PC-9 (cell line): ENCODE measurements around the gene MTPN. TPM values are rescaled to one million over a fixed set of nuclear protein-coding genes. Genes with fewer than 3 reads are reported as not detected.

ENCODE experiments used
- BruUV-seq: library from RNA; stranded (reverse); fragments of 400-500 nt; replicated peaks from 2 replicates; lab custom pipeline; 2021; lab: Mats Ljungman, UMichigan
- CTCF ChIA-PET: fragments of 300-600 bp; sonication (Branson Sonifier 250); formaldehyde crosslinking; loops from one replicate; lab custom pipeline; 2022; ENCODE audit warnings: antibody characterized with exemption; lab: Charles Lee
- POLR2A ChIA-PET: fragments of 300-600 bp; sonication (Branson Sonifier 250); formaldehyde crosslinking; loops from one replicate; lab custom pipeline; 2022; ENCODE audit warnings: antibody characterized with exemption; ENCODE audit not compliant: unreplicated experiment; lab: Charles Lee
- DNase-seq, 2 experiments: peaks; one replicate each; pipeline versions ENCODE4 v3.0.0 to v3.0.0-alpha.2; 2015 to 2022; ENCODE audit warnings: mixed read lengths in 1 of 2
- H2AFZ ChIP-seq: fragments of 200-600 bp; sonication (generic); 2 replicates; pipeline ENCODE4 v1.8.1; 2017; ENCODE audit warnings: antibody characterized with exemption
- H3F3A ChIP-seq: fragments of 200-600 bp; sonication (generic); 2 replicates; pipeline ENCODE4 v1.8.1; 2017; ENCODE audit warnings: antibody characterized with exemption, mild to moderate bottlenecking, low read depth; ENCODE audit not compliant: insufficient read depth
- H3K27ac ChIP-seq: fragments of 200-600 bp; sonication (generic); 2 replicates; pipeline ENCODE4 v1.6.1; 2016; ENCODE audit warnings: mixed run types
- H3K27me3 ChIP-seq: fragments of 200-600 bp; sonication (generic); 2 replicates; pipeline ENCODE4 v1.6.1; 2016; ENCODE audit warnings: low read depth, mixed run types; ENCODE audit not compliant: insufficient read depth
- H3K36me3 ChIP-seq: fragments of 200-600 bp; sonication (generic); 2 replicates; pipeline ENCODE4 v1.6.1; 2016; ENCODE audit warnings: low read depth, mixed run types
- H3K4me1 ChIP-seq: fragments of 200-600 bp; sonication (generic); replicated peaks from 2 replicates; pipeline ENCODE4 v1.6.1; 2016; ENCODE audit warnings: mixed run types; ENCODE audit not compliant: insufficient read depth
- H3K4me2 ChIP-seq: fragments of 200-600 bp; sonication (generic); 2 replicates; pipeline ENCODE4 v1.6.1; 2017; ENCODE audit warnings: mixed run types
- H3K4me3 ChIP-seq: fragments of 200-600 bp; sonication (generic); 2 replicates; pipeline ENCODE4 v1.6.1; 2016; ENCODE audit warnings: mixed run types
- H3K79me2 ChIP-seq: fragments of 200-600 bp; sonication (generic); 2 replicates; pipeline ENCODE4 v1.6.1; 2017; ENCODE audit warnings: low read depth, mixed run types
- H3K9me2 ChIP-seq: fragments of 200-600 bp; sonication (generic); 2 replicates; pipeline ENCODE4 v1.8.1; 2017; ENCODE audit warnings: mild to moderate bottlenecking; ENCODE audit not compliant: insufficient read depth
- H3K9me3 ChIP-seq: fragments of 200-600 bp; sonication (generic); 2 replicates; pipeline ENCODE4 v1.8.1; 2016; ENCODE audit warnings: low read depth; ENCODE audit not compliant: insufficient read depth
- H4K20me1 ChIP-seq: fragments of 200-600 bp; sonication (generic); 2 replicates; pipeline ENCODE4 v1.8.1; 2017; ENCODE audit not compliant: insufficient read depth
- CTCF ChIP-seq: fragments of 200-600 bp; sonication (generic); conservative IDR thresholded peaks from 2 replicates; pipeline ENCODE4 v1.6.1; 2017; ENCODE audit warnings: mixed run types, antibody characterized with exemption, mild to moderate bottlenecking, moderate library complexity
- EZH2 ChIP-seq: fragments of 200-600 bp; sonication (generic); IDR thresholded peaks from 2 replicates; pipeline ENCODE4 v1.8.0; 2017; ENCODE audit warnings: antibody characterized with exemption, low read depth
- intact Hi-C: fragments of 100-400 bp; cut with micrococcal nuclease; formaldehyde crosslinking; loops from one replicate; pipeline ENCODE4 v1.10.0; 2022; ENCODE audit not compliant: unreplicated experiment
- total RNA-seq: library from RNA; stranded (reverse); gene quantifications from 2 replicates; pipeline ENCODE4 v1.2.3, GENCODE V29; 2021

The MTPN gene
- total RNA-seq, 1 experiment from 2014 or later: 212 TPM

DNA sequence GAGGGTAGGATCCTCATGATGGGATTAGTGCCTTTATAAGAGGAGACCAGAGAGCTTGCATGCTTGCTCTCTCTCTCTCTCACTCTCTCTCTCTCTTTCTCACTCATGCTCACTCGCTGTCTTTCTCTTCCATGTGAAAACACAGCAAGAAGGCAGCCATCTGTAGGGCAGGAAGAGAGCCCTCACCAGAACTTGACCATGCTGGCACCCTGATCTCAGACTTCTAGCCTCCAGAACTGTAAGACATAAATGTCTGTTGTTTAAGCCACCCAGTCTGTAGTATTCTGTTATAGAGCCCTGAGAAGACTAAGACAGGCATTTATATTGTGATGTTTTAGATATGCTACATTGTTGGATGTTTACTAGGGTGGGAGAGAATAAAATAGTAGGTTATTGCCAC lies 43.4 kb upstream of the MTPN start:
- Histone ChIP-seq H2AFZ (no peak overlapping the region), H3K9me3 (no peaks in the 10 kb centered on the region), H3F3A (no peaks in the 10 kb centered on the region), H3K4me2 (no peak overlapping the region), H3K36me3 (no peaks in the 10 kb centered on the region), H3K4me3 (no peak overlapping the region), H3K9me2 (no peaks in the 10 kb centered on the region), H3K27ac (no peak overlapping the region), H3K79me2 (no peaks in the 10 kb centered on the region), H3K27me3 (no peaks in the 10 kb centered on the region), H3K4me1 (no peaks in the 10 kb centered on the region), H4K20me1 (no peaks in the 10 kb centered on the region)
- ChIA-PET CTCF (no interaction called here), POLR2A (no interaction called here)
- no TSS peak for BruUV-seq
- intact Hi-C loops: no loop called here
- no peak for TF ChIP-seq EZH2
- DNase-seq: no peak

- Histone ChIP-seq H3K9me3 (no peaks in the 10 kb centered on the region), H3K27ac (no peak overlapping the region), H3K9me2 (no peaks in the 10 kb centered on the region), H3K79me2 (no peaks in the 10 kb centered on the region), H4K20me1 (no peaks in the 10 kb centered on the region), H3F3A (no peaks in the 10 kb centered on the region), H3K4me1 (no peaks in the 10 kb centered on the region), H3K36me3 (no peaks in the 10 kb centered on the region), H2AFZ (no peak overlapping the region), H3K27me3 (no peaks in the 10 kb centered on the region), H3K4me3 (no peak overlapping the region), H3K4me2 (no peak overlapping the region)
- BruUV-seq: no TSS peak
- ChIA-PET POLR2A (interaction anchor here (0.7 kb wide), 1 partner anchor 1472 kb away, joined by 5 read pairs; no protein-coding TSS in a partner anchor), CTCF (no interaction called here)
- intact Hi-C loops: no loop called here
- no peak for DNase-seq
- no peak for TF ChIP-seq CTCF
- TF ChIP-seq EZH2: no peak
Measured at GRCh38 chr7:136018104-136018503, 40.9 kb upstream of the MTPN start.

- Histone ChIP-seq H3K4me2 (no peak overlapping the region), H3K27ac (no peak overlapping the region), H2AFZ (no peak overlapping the region), H4K20me1 (no peaks in the 10 kb centered on the region), H3K36me3 (no peaks in the 10 kb centered on the region), H3K27me3 (no peaks in the 10 kb centered on the region), H3K79me2 (no peaks in the 10 kb centered on the region), H3K9me2 (no peaks in the 10 kb centered on the region), H3K4me3 (no peak overlapping the region), H3K9me3 (no peaks in the 10 kb centered on the region), H3F3A (no peaks in the 10 kb centered on the region), H3K4me1 (no peaks in the 10 kb centered on the region)
- POLR2A ChIA-PET: no interaction called here
- TF ChIP-seq CTCF (no peak), EZH2 (no peak)
- no peak for DNase-seq
- no TSS peak for BruUV-seq
- CTCF ChIA-PET: no interaction called here
- intact Hi-C loops: no loop called here
Measured at GRCh38 chr7:136016649-136017395, 39.7 kb upstream of the MTPN start.
